PC-9 (cell line): ENCODE data around the gene KLHL30. TPM values are rescaled to one million over a fixed set of nuclear protein-coding genes. Genes with fewer than 3 reads are reported as not detected.

ENCODE experiments used
- BruUV-seq: library from RNA; stranded (reverse); fragments of 400-500 nt; replicated peaks from 2 replicates; lab custom pipeline; 2021; lab: Mats Ljungman, UMichigan
- CTCF ChIA-PET: fragments of 300-600 bp; sonication (Branson Sonifier 250); formaldehyde crosslinking; loops from one replicate; lab custom pipeline; 2022; ENCODE audit warnings: antibody characterized with exemption; lab: Charles Lee
- POLR2A ChIA-PET: fragments of 300-600 bp; sonication (Branson Sonifier 250); formaldehyde crosslinking; loops from one replicate; lab custom pipeline; 2022; ENCODE audit warnings: antibody characterized with exemption; ENCODE audit not compliant: unreplicated experiment; lab: Charles Lee
- DNase-seq, 2 experiments: peaks; one replicate each; pipeline versions ENCODE4 v3.0.0 to v3.0.0-alpha.2; 2015 to 2022; ENCODE audit warnings: mixed read lengths in 1 of 2
- H2AFZ ChIP-seq: fragments of 200-600 bp; sonication (generic); 2 replicates; pipeline ENCODE4 v1.8.1; 2017; ENCODE audit warnings: antibody characterized with exemption
- H3F3A ChIP-seq: fragments of 200-600 bp; sonication (generic); 2 replicates; pipeline ENCODE4 v1.8.1; 2017; ENCODE audit warnings: antibody characterized with exemption, mild to moderate bottlenecking, low read depth; ENCODE audit not compliant: insufficient read depth
- H3K27ac ChIP-seq: fragments of 200-600 bp; sonication (generic); 2 replicates; pipeline ENCODE4 v1.6.1; 2016; ENCODE audit warnings: mixed run types
- H3K27me3 ChIP-seq: fragments of 200-600 bp; sonication (generic); 2 replicates; pipeline ENCODE4 v1.6.1; 2016; ENCODE audit warnings: low read depth, mixed run types; ENCODE audit not compliant: insufficient read depth
- H3K36me3 ChIP-seq: fragments of 200-600 bp; sonication (generic); 2 replicates; pipeline ENCODE4 v1.6.1; 2016; ENCODE audit warnings: low read depth, mixed run types
- H3K4me1 ChIP-seq: fragments of 200-600 bp; sonication (generic); replicated peaks from 2 replicates; pipeline ENCODE4 v1.6.1; 2016; ENCODE audit warnings: mixed run types; ENCODE audit not compliant: insufficient read depth
- H3K4me2 ChIP-seq: fragments of 200-600 bp; sonication (generic); 2 replicates; pipeline ENCODE4 v1.6.1; 2017; ENCODE audit warnings: mixed run types
- H3K4me3 ChIP-seq: fragments of 200-600 bp; sonication (generic); 2 replicates; pipeline ENCODE4 v1.6.1; 2016; ENCODE audit warnings: mixed run types
- H3K79me2 ChIP-seq: fragments of 200-600 bp; sonication (generic); 2 replicates; pipeline ENCODE4 v1.6.1; 2017; ENCODE audit warnings: low read depth, mixed run types
- H3K9me2 ChIP-seq: fragments of 200-600 bp; sonication (generic); 2 replicates; pipeline ENCODE4 v1.8.1; 2017; ENCODE audit warnings: mild to moderate bottlenecking; ENCODE audit not compliant: insufficient read depth
- H3K9me3 ChIP-seq: fragments of 200-600 bp; sonication (generic); 2 replicates; pipeline ENCODE4 v1.8.1; 2016; ENCODE audit warnings: low read depth; ENCODE audit not compliant: insufficient read depth
- H4K20me1 ChIP-seq: fragments of 200-600 bp; sonication (generic); 2 replicates; pipeline ENCODE4 v1.8.1; 2017; ENCODE audit not compliant: insufficient read depth
- CTCF ChIP-seq: fragments of 200-600 bp; sonication (generic); conservative IDR thresholded peaks from 2 replicates; pipeline ENCODE4 v1.6.1; 2017; ENCODE audit warnings: mixed run types, antibody characterized with exemption, mild to moderate bottlenecking, moderate library complexity
- EZH2 ChIP-seq: fragments of 200-600 bp; sonication (generic); IDR thresholded peaks from 2 replicates; pipeline ENCODE4 v1.8.0; 2017; ENCODE audit warnings: antibody characterized with exemption, low read depth
- intact Hi-C: fragments of 100-400 bp; cut with micrococcal nuclease; formaldehyde crosslinking; loops from one replicate; pipeline ENCODE4 v1.10.0; 2022; ENCODE audit not compliant: unreplicated experiment
- total RNA-seq: library from RNA; stranded (reverse); gene quantifications from 2 replicates; pipeline ENCODE4 v1.2.3, GENCODE V29; 2021

KLHL30 gene
- total RNA-seq, 1 experiment from 2014 or later: 1.2 TPM

- H3K27ac ChIP-seq: no peak overlapping the region
- ChIA-PET POLR2A (no interaction called here), CTCF (no interaction called here)
- H4K20me1 ChIP-seq: no peaks in the 10 kb centered on the region
- peak; percentile 46 to 79 for DNase-seq
- no peak overlapping the region for H3K4me2 ChIP-seq
- no peaks in the 10 kb centered on the region for H3K9me2 ChIP-seq
- no TSS peak for BruUV-seq
- 0 out of 2 replicates have a peak, but pooled peaks cover 4% of the 10 kb centered on the region for H3K4me1 ChIP-seq
- peaks cover 62% of the 10 kb centered on the region for H3K27me3 ChIP-seq
- no peaks in the 10 kb centered on the region for H3K36me3 ChIP-seq
- peaks cover 5% of the 10 kb centered on the region; the same call in 1 of the 2 replicates for H3K9me3 ChIP-seq
- TF ChIP-seq EZH2 (no peak), CTCF (no peak)
- intact Hi-C loops: no loop called here
- H3F3A ChIP-seq: peaks cover 5% of the 10 kb centered on the region; the same call in 1 of the 2 replicates
- H3K4me3 ChIP-seq: no peak overlapping the region
- no peaks in the 10 kb centered on the region for H3K79me2 ChIP-seq
- no peak overlapping the region for H2AFZ ChIP-seq
Measured at GRCh38 chr2:238117199-238118154, 21.0 kb upstream of the KLHL30 start.

GRCh38 chr2:238119756-238120462 is 18.6 kb upstream of the KLHL30 start:
- Histone ChIP-seq H3K36me3 (no peaks in the 10 kb centered on the region), H3K4me2 (no peak overlapping the region), H3K9me3 (no peaks in the 10 kb centered on the region), H2AFZ (no peak overlapping the region), H3K9me2 (no peaks in the 10 kb centered on the region), H3K4me3 (no peak overlapping the region), H3K27me3 (peaks cover 78% of the 10 kb centered on the region), H3K27ac (no peak overlapping the region), H4K20me1 (no peaks in the 10 kb centered on the region), H3K79me2 (no peaks in the 10 kb centered on the region), H3F3A (peaks cover 5% of the 10 kb centered on the region; the same call in 1 of the 2 replicates), H3K4me1 (0 out of 2 replicates have a peak, but pooled peaks cover 4% of the 10 kb centered on the region)
- no peak for TF ChIP-seq CTCF
- no peak for TF ChIP-seq EZH2
- DNase-seq: no peak
- POLR2A ChIA-PET: interaction anchor here (0.6 kb wide), 1 partner anchor 255 kb away, joined by 31 read pairs; no protein-coding TSS in a partner anchor
- no TSS peak for BruUV-seq
- CTCF ChIA-PET: interaction anchor here (0.6 kb wide), 1 partner anchor 29 kb away, joined by 4 read pairs; no protein-coding TSS in a partner anchor
- intact Hi-C loops: no loop called here
